GM21529 (cell line): ENCODE results near the gene IL12RB2.

ENCODE experiments used
- ATAC-seq: cut with Tn5 transposase; IDR thresholded peaks from one replicate; pipeline ENCODE4 v1.9.1; 2021; ENCODE audit not compliant: unreplicated experiment

IL12RB2 gene

DNA sequence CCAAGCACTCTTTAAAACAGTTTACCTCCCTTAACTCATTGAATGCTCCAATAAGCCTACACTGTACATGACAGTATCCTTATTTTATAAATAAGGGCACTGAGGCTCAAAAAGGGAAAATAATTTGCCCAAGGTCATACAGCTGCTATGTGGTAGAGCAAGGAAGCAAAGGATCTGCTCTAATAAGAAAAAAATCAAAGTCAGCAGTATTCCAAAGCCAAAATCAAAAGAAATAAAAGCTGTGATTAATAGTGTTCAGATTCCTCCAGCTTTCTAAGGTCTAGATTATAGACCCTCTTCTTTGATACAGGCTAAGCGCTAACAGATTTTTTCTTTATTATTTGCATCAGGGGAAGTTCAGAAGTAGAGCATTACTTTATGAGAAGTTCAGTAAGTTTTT, 39.3 kb downstream of the IL12RB2 start:
- ATAC-seq = no peak

DNA sequence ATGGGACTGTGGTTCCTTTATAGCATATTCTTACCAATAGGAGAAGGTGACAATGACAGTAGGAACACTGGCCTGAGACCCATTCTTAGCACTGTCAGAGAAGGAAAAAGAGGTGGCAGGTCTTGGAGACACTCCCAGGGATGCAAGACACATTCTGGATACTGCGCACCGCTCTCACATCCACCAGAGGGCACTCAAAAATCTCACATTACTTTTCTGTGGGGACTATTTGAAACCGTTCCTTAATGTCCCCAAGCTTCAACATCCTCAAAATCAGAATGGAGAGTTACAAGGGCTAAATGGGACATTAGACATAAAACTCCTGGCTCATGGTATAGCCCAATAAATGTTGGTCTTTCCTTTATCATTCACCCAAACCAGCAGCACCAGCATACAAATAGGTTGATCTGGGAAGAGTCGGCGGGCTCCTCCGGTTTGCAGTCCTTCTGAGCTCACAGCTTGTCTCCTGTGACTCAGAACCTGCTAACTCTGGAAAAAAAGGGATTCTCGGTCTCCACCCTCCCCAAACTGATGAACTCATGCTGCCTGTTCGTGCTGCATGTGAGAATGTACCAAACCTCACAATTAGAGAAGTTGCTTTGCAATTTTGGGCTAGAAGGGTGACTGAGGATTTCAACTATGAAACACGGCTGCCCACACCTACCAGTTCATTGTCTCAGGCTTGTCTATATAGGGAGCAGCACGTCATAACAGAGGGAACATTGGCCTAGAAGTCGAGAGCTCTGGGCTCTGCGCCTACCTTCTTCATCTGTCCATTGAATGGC, 40.2 kb downstream of the IL12RB2 start:
- peak; percentile 48 for ATAC-seq

- no peak for ATAC-seq
Measured at GRCh38 chr1:67348586-67349252, 41.0 kb downstream of the IL12RB2 start.

- peak; percentile 90 for ATAC-seq
Measured at GRCh38 chr1:67350783-67351182, 43.1 kb downstream of the IL12RB2 start.

- no peak for ATAC-seq
Measured at GRCh38 chr1:67352211-67352610, 44.5 kb downstream of the IL12RB2 start.

- ATAC-seq = no peak
Measured at GRCh38 chr1:67355745-67356424, 48.2 kb downstream of the IL12RB2 start.

GRCh38 chr1:67359592-67359991, 51.9 kb downstream of the IL12RB2 start:
- no peak for ATAC-seq

- ATAC-seq = no peak
Measured at GRCh38 chr1:67361641-67362040, 54.0 kb downstream of the IL12RB2 start.

GRCh38 chr1:67367370-67368045, 59.8 kb downstream of the IL12RB2 start:
- ATAC-seq = no peak

DNA sequence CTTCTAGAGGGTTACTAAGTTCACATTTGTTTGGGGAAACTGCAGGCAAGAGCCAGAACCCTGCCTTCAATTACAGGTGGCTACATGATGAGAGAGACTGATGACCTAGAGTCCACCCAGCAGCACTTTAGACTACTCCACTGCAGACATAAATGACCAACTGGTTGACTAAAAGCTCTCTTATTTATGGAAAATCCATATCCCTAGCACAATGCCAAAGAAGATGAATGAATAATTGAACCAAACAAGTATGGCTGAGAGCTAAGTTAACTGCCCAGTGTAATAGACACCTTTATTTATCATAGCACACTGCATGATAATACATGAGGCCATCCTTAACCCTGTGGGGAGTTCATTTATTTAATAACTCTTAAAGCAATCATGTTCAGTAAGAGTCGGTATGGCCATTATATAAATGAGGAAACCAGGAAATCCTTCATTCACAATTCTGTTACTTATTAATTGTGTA, 60.4 kb downstream of the IL12RB2 start:
- no peak for ATAC-seq

DNA sequence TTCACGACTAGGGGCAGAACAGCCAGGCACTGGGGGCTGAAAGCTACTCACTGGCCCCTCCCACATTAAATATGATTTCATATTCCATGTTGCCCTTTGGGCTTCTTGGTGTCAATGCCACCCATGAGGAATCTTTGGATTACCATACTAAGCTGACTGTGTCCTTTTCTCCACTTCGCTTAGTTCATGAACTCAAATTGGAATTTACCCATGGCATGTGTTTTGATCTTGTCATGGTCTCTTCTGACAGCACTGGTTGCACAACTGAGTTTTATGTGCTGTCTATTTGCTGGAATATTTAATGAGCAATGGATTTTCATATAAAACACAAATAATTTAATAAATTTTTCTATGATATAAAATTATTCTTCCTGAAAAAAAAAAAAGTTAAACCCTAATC, 63.4 kb downstream of the IL12RB2 start:
- no peak for ATAC-seq

DNA sequence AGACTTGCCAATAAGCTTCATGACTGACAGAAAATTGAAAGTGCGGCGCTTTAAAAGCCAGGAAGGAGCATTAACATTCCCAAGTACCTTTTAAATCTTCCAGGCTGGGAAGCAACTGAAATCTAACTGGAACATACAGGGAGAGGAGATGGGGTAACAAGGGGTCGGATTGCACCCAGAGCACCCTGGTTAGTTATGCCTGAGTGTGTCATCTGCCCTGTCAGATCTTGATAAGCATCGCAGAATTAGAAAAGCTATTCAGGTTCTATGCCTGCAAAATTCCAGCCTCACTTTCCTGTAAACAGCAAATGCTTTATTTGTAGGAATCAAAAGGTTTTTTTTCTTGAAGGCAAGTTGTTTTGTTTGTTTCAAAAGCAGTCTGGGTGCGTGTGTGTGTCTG, 64.0 kb downstream of the IL12RB2 start:
- ATAC-seq = no peak

- ATAC-seq = no peak
Measured at GRCh38 chr1:67372136-67372535, 64.5 kb downstream of the IL12RB2 start.

DNA sequence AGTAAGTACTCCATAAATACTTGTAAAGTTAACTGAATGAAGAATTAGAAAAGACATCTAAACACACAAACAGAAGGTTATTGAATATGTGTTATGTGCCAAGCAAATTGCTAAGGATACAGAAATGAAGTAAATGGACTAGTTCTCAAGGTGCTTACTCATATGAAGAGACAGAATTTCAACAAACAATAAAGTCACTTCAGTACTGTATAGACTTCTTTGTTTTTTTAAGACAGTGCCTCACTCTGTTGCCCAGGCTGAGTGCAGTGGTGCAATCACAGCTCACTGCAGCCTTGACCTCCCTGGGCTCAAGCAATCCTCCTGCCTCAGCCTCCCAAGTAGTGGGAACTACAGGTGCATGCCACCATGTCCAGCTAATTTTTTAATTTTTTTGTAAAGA, 65.2 kb downstream of the IL12RB2 start:
- no peak for ATAC-seq

- ATAC-seq = no peak
Measured at GRCh38 chr1:67376381-67376780, 68.7 kb downstream of the IL12RB2 start.

GRCh38 chr1:67377253-67377652, 69.6 kb downstream of the IL12RB2 start:
- no peak for ATAC-seq

DNA sequence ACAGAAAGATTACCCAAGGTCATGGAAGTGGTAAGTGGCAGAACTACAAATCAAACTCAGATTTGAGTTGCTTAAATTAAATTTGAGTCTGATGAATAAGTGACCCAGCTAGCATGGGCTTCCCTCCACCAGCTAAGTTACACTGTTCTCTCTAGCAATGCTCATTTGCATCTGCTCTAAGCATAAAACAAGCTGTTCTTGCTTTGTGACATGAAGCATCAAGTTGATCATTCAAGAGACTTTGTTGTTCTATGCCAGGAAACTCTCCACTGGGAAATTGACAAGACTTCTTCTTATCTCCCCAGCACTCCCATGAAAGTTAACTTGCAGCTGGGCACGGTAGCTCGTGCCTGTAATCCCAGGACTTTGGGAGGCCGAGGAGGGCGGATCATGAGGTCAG, 73.5 kb downstream of the IL12RB2 start:
- no peak for ATAC-seq

DNA sequence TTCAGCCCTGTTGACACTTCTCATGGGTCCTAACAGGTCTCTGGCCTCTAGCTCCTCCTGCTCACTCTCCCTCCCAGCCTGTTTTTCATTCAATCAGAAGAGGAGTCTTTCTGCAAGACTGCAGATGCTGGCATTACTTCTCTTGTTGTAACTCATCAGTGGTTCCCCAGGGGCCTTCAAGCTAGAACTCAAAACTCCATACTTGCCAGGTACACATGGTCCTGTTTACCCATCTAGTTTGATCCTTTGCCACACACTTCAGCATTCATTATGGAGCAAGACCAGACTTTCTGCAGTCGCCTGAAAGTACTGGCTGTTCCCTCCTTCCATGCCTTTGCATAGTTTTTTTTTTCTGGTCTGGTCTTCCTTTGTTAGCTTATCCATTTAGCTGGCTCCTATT, 74.6 kb downstream of the IL12RB2 start:
- no peak for ATAC-seq

DNA sequence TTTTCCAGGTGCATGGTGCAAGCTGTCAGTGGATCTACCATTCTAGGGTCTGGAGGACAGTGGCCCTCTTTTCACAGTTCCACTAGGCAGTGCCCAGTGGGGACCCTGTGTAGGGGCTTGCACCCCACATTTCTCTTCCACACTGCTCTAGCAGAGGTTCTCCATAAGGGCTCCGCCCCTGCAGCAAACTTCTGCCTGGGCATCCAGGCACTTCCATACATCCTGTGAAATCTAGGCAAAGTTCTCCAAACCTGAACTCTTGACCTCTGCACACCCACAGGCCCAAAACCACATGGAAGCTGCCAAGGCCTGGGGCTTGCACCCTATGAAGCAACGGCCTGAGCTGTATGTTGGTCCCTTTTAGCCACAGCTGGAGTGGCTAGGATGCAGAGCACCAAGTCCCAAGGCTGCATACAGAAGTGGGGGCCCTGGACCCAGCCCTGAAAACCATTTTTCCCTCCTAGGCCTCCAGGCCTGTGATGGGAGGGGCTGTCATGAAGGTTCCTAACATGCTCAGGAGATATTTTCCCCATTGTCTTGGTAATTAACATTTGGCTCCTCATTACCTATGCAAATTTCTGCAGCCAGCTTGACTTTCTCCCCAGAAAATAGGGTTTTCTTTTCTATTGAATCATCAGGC, 76.4 kb downstream of the IL12RB2 start:
- no peak for ATAC-seq

- no peak for ATAC-seq
Measured at GRCh38 chr1:67390041-67390887, 82.6 kb downstream of the IL12RB2 start.
